Caco-2 (cell line): ENCODE results near the gene TECR. TPM values are rescaled to one million over a fixed set of nuclear protein-coding genes. Genes with fewer than 3 reads are reported as not detected.
"Not testable (repeated sequence)": the region's sequence is repeated elsewhere in the genome, so short reads cannot be mapped to it uniquely, and the experiment has no call there.

Source experiments
- BruUV-seq: library from RNA; stranded (reverse); fragments of 400-500 nt; replicated peaks from 2 replicates; lab custom pipeline; 2021; lab: Mats Ljungman, UMichigan
- CTCF ChIA-PET: fragments of 300-600 bp; sonication (Branson Sonifier 250); formaldehyde crosslinking; loops from one replicate; lab custom pipeline; 2022; ENCODE audit warnings: antibody characterized with exemption; lab: Charles Lee
- POLR2A ChIA-PET: fragments of 300-600 bp; sonication (Branson Sonifier 250); formaldehyde crosslinking; loops from one replicate; lab custom pipeline; 2022; ENCODE audit warnings: antibody characterized with exemption; lab: Charles Lee
- DNase-seq, 2 experiments: peaks; one replicate each; pipeline versions ENCODE4 v3.0.0 to v3.0.0-alpha.2; 2020 to 2022
- H3K27me3 ChIP-seq: replicated peaks from 2 replicates; pipeline ENCODE4 v1.6.0; 2011; ENCODE audit warnings: low read length; ENCODE audit not compliant: control insufficient read depth, insufficient read depth
- H3K36me3 ChIP-seq: 2 replicates; pipeline ENCODE4 v1.5.1; 2011; ENCODE audit warnings: low read length; ENCODE audit not compliant: control insufficient read depth, insufficient read depth
- H3K4me1 ChIP-seq: fragments of 250-450 bp; sonication (Bioruptor Pico); 2 replicates; pipeline ENCODE4 v1.5.1; 2020; ENCODE audit warnings: mild to moderate bottlenecking
- H3K4me3 ChIP-seq: 2 replicates; pipeline ENCODE4 v1.5.1; 2011; ENCODE audit warnings: low read depth, mild to moderate bottlenecking, control low read depth, low read length
- H3K9me3 ChIP-seq: fragments of 250-450 bp; sonication (Bioruptor Pico); 2 replicates; pipeline ENCODE4 v1.5.1; 2020; ENCODE audit warnings: mild to moderate bottlenecking, moderate library complexity
- H3K27ac Mint-ChIP-seq: one replicate; pipeline ENCODE4 v1.8.0; 2022; ENCODE audit warnings: mixed read lengths; ENCODE audit not compliant: unreplicated experiment
- H3K27me3 Mint-ChIP-seq: one replicate; pipeline ENCODE4 v1.8.0; 2022; ENCODE audit warnings: mixed read lengths; ENCODE audit not compliant: insufficient read depth, unreplicated experiment
- H3K36me3 Mint-ChIP-seq: one replicate; pipeline ENCODE4 v1.8.0; 2022; ENCODE audit warnings: mild to moderate bottlenecking, mixed read lengths; ENCODE audit not compliant: insufficient read depth, unreplicated experiment
- H3K4me1 Mint-ChIP-seq: one replicate; pipeline ENCODE4 v1.8.0; 2022; ENCODE audit warnings: low read depth, mixed read lengths; ENCODE audit not compliant: unreplicated experiment
- H3K4me3 Mint-ChIP-seq: one replicate; pipeline ENCODE4 v1.8.0; 2022; ENCODE audit warnings: mild to moderate bottlenecking, moderate library complexity, mixed read lengths; ENCODE audit not compliant: unreplicated experiment
- H3K9me3 Mint-ChIP-seq: one replicate; pipeline ENCODE4 v1.8.0; 2022; ENCODE audit warnings: mixed read lengths; ENCODE audit not compliant: unreplicated experiment
- CTCF ChIP-seq, 2 experiments: fragments of 200-600 bp in 1 of 2; IDR thresholded peaks; 1 replicate in 1 of 2; 2 replicates in 1 of 2; pipeline versions ENCODE4 v1.5.1 to v1.8.0; 2011 to 2022; ENCODE audit warnings: antibody characterized with exemption in 1 of 2, control low read depth in 1 of 2, inconsistent platforms in 1 of 2, low read depth in 1 of 2, low read length in 1 of 2, mild to moderate bottlenecking in 1 of 2, moderate library complexity in 1 of 2; ENCODE audit not compliant: insufficient read depth in 1 of 2, severe bottlenecking in 1 of 2, unreplicated experiment in 1 of 2
- intact Hi-C: fragments of 100-400 bp; cut with micrococcal nuclease; formaldehyde crosslinking; loops from one replicate; pipeline ENCODE4 v1.10.0; 2022; ENCODE audit not compliant: unreplicated experiment
- total RNA-seq: library from RNA; stranded (reverse); gene quantifications from 2 replicates; pipeline ENCODE4 v1.2.3, GENCODE V29; 2022

Gene TECR
- total RNA-seq, 1 experiment from 2014 or later: 300 TPM

GRCh38 chr19:14497228-14497921 is 32.0 kb upstream of the TECR start:
- Mint-ChIP-seq H3K9me3 (no peaks in the 10 kb centered on the region), H3K27me3 (no peaks in the 10 kb centered on the region), H3K36me3 (peaks cover 26% of the 10 kb centered on the region), H3K27ac (peak overlapping the region; percentile 91), H3K4me1 (peaks cover 23% of the 10 kb centered on the region), H3K4me3 (peak overlapping the region; percentile 80)
- no peak overlapping the region for H3K4me3 ChIP-seq
- CTCF ChIA-PET: interaction anchor here (0.6 to 1.9 kb wide), 4 partner anchors 8 to 361 kb away, joined by 3 to 7 read pairs (median 4); partner anchors contain the start of gene ASF1B
- intact Hi-C loops: loop anchor here (2.0 kb wide), 1 partner anchor 31 kb away; the partner anchor contains the start of gene TECR
- BruUV-seq: no TSS peak
- POLR2A ChIA-PET: interaction anchor here (0.5 to 1.3 kb wide), 3 partner anchors 21 to 413 kb away, joined by 4 to 7 read pairs (median 5); partner anchors contain the start of gene DNAJB1
- no peak for TF ChIP-seq CTCF (IDR thresholded peaks at IDR 0.05; ENCODE audit: insufficient read depth in 1 of 2, low read depth in 1 of 2, low read length in 1 of 2, severe bottlenecking in 1 of 2, unreplicated experiment in 1 of 2)
- H3K27me3 ChIP-seq: no peaks in the 10 kb centered on the region
- no peaks in the 10 kb centered on the region for H3K9me3 ChIP-seq
- peaks cover 20% of the 10 kb centered on the region for H3K4me1 ChIP-seq
- DNase-seq: no peak
- no peaks in the 10 kb centered on the region; the same call in 1 of the 2 replicates for H3K36me3 ChIP-seq

- H3K4me1 Mint-ChIP-seq: peaks cover 44% of the 10 kb centered on the region
- no peaks in the 10 kb centered on the region for H3K27me3 ChIP-seq
- peak overlapping the region; percentile 71 for H3K27ac Mint-ChIP-seq
- BruUV-seq: no TSS peak
- no peaks in the 10 kb centered on the region for H3K9me3 ChIP-seq
- DNase-seq: peak; percentile 79
- POLR2A ChIA-PET: interaction anchor here (0.5 to 0.6 kb wide), 2 partner anchors 33 to 200 kb away, joined by 3 to 4 read pairs; no protein-coding TSS in a partner anchor
- no peaks in the 10 kb centered on the region for H3K27me3 Mint-ChIP-seq
- H3K4me3 ChIP-seq: no peak overlapping the region
- TF ChIP-seq CTCF (IDR thresholded peaks at IDR 0.05; ENCODE audit: insufficient read depth in 1 of 2, low read depth in 1 of 2, low read length in 1 of 2, severe bottlenecking in 1 of 2, unreplicated experiment in 1 of 2): no peak
- intact Hi-C loops: loop anchor here (1.0 to 2.0 kb wide), 2 partner anchors 16 to 49 kb away; partner anchors contain the start of gene DNAJB1
- CTCF ChIA-PET: interaction anchor here (0.6 kb wide), 1 partner anchor 640 kb away, joined by 3 read pairs; no protein-coding TSS in a partner anchor
- no peaks in the 10 kb centered on the region for H3K9me3 Mint-ChIP-seq
- no peak overlapping the region for H3K4me3 Mint-ChIP-seq
- peaks cover 43% of the 10 kb centered on the region for H3K4me1 ChIP-seq
- H3K36me3 ChIP-seq: no peaks in the 10 kb centered on the region
- peaks cover 17% of the 10 kb centered on the region for H3K36me3 Mint-ChIP-seq
Observed at GRCh38 chr19:14502334-14503092, 26.9 kb upstream of the TECR start.

DNA sequence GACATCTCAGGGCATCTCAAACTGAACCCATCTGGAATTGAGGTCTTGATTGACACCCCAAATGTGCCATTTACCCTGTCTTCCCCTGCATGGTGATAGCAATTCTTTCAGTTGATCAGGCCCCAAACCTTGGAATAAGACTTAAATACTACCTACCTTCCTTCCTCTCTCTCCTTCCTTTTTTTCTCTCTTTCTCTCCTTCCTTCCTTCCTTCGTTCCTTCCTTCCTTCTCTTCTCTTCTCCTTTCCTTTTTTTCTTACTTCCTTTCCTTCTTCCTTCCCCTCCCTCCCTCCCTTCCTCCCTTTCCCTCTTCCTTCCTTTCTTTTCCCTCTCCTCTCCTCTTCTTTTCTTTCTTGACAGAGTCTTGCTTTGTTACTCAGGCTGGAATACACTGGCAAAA is 26.1 kb upstream of the TECR start:
- intact Hi-C loops: loop anchor here (2.0 kb wide), 1 partner anchor 16 kb away; the partner anchor contains the start of gene DNAJB1
- Mint-ChIP-seq H3K36me3 (peaks cover 17% of the 10 kb centered on the region), H3K27me3 (no peaks in the 10 kb centered on the region), H3K9me3 (no peaks in the 10 kb centered on the region), H3K4me3 (no peak overlapping the region), H3K4me1 (peaks cover 44% of the 10 kb centered on the region), H3K27ac (peak overlapping the region; percentile 94)
- TF ChIP-seq CTCF (IDR thresholded peaks at IDR 0.05; ENCODE audit: insufficient read depth in 1 of 2, low read depth in 1 of 2, low read length in 1 of 2, severe bottlenecking in 1 of 2, unreplicated experiment in 1 of 2): no peak
- DNase-seq: no peak
- Histone ChIP-seq H3K4me1 (peaks cover 50% of the 10 kb centered on the region), H3K4me3 (no peak overlapping the region), H3K9me3 (no peaks in the 10 kb centered on the region), H3K27me3 (no peaks in the 10 kb centered on the region), H3K36me3 (no peaks in the 10 kb centered on the region)
- no TSS peak for BruUV-seq
- CTCF ChIA-PET: no interaction called here
- POLR2A ChIA-PET: no interaction called here

DNA sequence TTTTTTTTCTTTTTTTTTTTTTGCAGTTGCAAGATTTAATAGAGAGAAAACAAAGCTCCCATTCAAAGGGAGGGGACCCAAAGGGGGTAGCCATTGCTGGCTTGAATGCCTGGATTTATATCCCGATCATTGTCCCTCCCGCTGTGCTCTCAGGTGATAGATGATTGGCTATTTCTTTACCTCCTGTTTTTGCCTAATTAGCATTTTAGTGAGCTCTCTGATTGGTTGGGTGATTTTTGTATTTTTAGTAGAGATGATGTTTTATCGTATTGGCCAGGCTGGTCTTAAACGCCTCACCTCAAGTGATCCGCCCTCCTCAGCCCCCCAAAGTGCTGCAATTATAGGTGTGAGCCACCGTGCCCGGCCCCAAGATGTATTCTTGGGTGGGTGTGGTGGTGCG is 24.8 kb upstream of the TECR start:
- H3K36me3 ChIP-seq, BruUV-seq, H3K4me3 ChIP-seq, H3K9me3 ChIP-seq, DNase-seq, H3K9me3 Mint-ChIP-seq, intact Hi-C loops, H3K27me3 Mint-ChIP-seq, H3K27me3 ChIP-seq, H3K4me3 Mint-ChIP-seq: not testable (repeated sequence)
- Mint-ChIP-seq H3K36me3 (peaks cover 17% of the 10 kb centered on the region), H3K4me1 (peaks cover 44% of the 10 kb centered on the region), H3K27ac (peak overlapping the region; percentile 94)
- H3K4me1 ChIP-seq: peaks cover 51% of the 10 kb centered on the region
- ChIA-PET CTCF (interaction anchor here (0.6 kb wide), 1 partner anchor 9 kb away, joined by 4 read pairs; no protein-coding TSS in a partner anchor), POLR2A (interaction anchor here (0.6 kb wide), 1 partner anchor 27 kb away, joined by 3 read pairs; no protein-coding TSS in a partner anchor)
